GM19099 (cell line): Measurements from ENCODE around the gene HMCN2.

Experiments
- POLR2A ChIP-seq: IDR thresholded peaks from 3 replicates; pipeline ENCODE4 v1.6.1; 2011; ENCODE audit warnings: low read depth; ENCODE audit not compliant: insufficient read length; ENCODE audit errors: extremely low read depth

HMCN2 gene

GRCh38 chr9:130255631-130256134, 9.9 kb upstream of the HMCN2 start:
- no peak for TF ChIP-seq POLR2A

- TF ChIP-seq POLR2A, result no peak
Observed at GRCh38 chr9:130256644-130257043, 8.9 kb upstream of the HMCN2 start.

- no peak for TF ChIP-seq POLR2A
Observed at GRCh38 chr9:130259044-130259443, 6.5 kb upstream of the HMCN2 start.

GRCh38 chr9:130260816-130261765, 4.5 kb upstream of the HMCN2 start:
- no peak for TF ChIP-seq POLR2A

- TF ChIP-seq POLR2A, result no peak
Observed at GRCh38 chr9:130262061-130262745, 3.4 kb upstream of the HMCN2 start.

- TF ChIP-seq POLR2A, result no peak
Observed at GRCh38 chr9:130262771-130263170, 2.8 kb upstream of the HMCN2 start.

- no peak for TF ChIP-seq POLR2A
Observed at GRCh38 chr9:130263601-130264413, 1.8 kb upstream of the HMCN2 start.

GRCh38 chr9:130264414-130265350, 878 bp upstream of the HMCN2 start:
- TF ChIP-seq POLR2A, result no peak

GRCh38 chr9:130266236-130267098, 907 bp downstream of the HMCN2 start:
- no peak for TF ChIP-seq POLR2A

GRCh38 chr9:130267930-130268329, 2.4 kb downstream of the HMCN2 start:
- no peak for TF ChIP-seq POLR2A

- no peak for TF ChIP-seq POLR2A
Observed at GRCh38 chr9:130268521-130269211, 3.1 kb downstream of the HMCN2 start.

- no peak for TF ChIP-seq POLR2A
Observed at GRCh38 chr9:130271473-130271872, 5.9 kb downstream of the HMCN2 start.

- no peak for TF ChIP-seq POLR2A
Observed at GRCh38 chr9:130275156-130275555, 9.6 kb downstream of the HMCN2 start.

- TF ChIP-seq POLR2A, result no peak
Observed at GRCh38 chr9:130276121-130276520, 10.6 kb downstream of the HMCN2 start.
